BE2C (cell line): ENCODE data around the gene CREM. TPM values are rescaled to one million over a fixed set of nuclear protein-coding genes. Genes with fewer than 3 reads are reported as not detected.
"Not testable (repeated sequence)": the region's sequence is repeated elsewhere in the genome, so short reads cannot be mapped to it uniquely, and the experiment has no call there.

Experiments used
- DNase-seq: peaks from one replicate; pipeline ENCODE4 v3.0.0-alpha.2; 2020
- H3K27me3 ChIP-seq: fragments of 250-450 bp; sonication (Bioruptor Pico); 2 replicates; pipeline ENCODE4 v1.5.1; 2020; ENCODE audit warnings: mild to moderate bottlenecking
- H3K36me3 ChIP-seq: fragments of 250-450 bp; sonication (Bioruptor Pico); 2 replicates; pipeline ENCODE4 v1.5.1; 2020; ENCODE audit warnings: mild to moderate bottlenecking
- H3K4me1 ChIP-seq: fragments of 250-450 bp; sonication (Bioruptor Pico); 2 replicates; pipeline ENCODE4 v1.5.1; 2020
- H3K4me3 ChIP-seq: 2 replicates; pipeline ENCODE4 v1.5.1; 2011; ENCODE audit warnings: low read depth, low read length
- H3K9me3 ChIP-seq: fragments of 250-450 bp; sonication (Bioruptor Pico); 2 replicates; pipeline ENCODE4 v1.5.1; 2020
- polyA plus RNA-seq: library from polyadenylated mRNA; unstranded; fragments of >200 nt; gene quantifications from one replicate; pipeline ENCODE4 v1.2.1, GENCODE V29; 2012; ENCODE audit warnings: low read depth, missing spikeins; ENCODE audit not compliant: insufficient read length, insufficient read depth
- TF ChIP-seq, protein P1 (sequence below): IDR thresholded peaks from 2 replicates; pipeline ENCODE4 v1.5.1; 2012; ENCODE audit warnings: mild to moderate bottlenecking, low read depth, low read length

The CREM gene
- 23.3 TPM for polyA plus RNA-seq

DNA sequence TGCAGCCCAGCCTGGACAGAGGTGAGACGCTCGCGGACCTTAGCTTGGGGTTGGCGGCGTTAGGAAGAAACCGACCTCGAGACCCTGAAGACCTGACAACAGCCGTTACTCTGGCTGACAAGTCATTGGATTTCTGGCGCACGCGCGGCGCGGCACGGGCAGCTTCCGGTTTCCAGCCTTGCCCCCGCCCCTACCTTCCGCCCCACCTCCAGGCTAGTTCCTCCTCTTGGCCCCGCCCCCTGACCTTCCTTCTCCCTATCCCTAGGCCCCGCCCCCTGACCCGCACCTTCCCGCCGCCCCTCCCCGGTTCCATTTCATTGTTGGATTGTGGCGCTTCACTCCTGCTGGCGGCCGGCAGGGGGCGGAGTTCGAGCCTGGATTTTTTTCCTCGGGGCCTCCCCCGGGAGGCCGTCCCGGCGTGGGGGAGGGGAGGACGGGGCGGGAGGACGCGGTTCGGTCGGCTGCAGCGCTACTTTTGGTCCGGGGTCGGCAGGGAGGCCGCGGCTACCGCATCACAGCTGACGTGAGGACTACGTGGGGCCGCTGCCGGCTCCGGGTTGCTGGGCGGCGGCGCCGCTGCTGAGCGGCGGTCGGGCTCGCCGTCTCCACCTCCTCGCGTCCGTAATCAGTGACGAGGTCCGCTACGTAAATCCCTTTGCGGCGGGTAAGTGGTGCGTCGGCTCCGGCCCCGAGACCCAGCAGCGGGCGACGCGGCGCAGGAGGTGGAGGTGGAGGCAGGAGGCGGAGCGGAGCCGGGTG, at the start of gene CREM:
Gene CREM, plus strand, starts transcription at position 317 of the 759 bp plus-strand sequence. CDS start 10,990 bp downstream, outside the sequence.
- Histone ChIP-seq H3K36me3 (no peaks in the 10 kb centered on the region), H3K4me3 (peak within 1 kb of the TSS; percentile 90), H3K27me3 (no peaks in the 10 kb centered on the region), H3K4me1 (no peaks in the 10 kb centered on the region), H3K9me3 (no peaks in the 10 kb centered on the region)
- DNase-seq, result peak; percentile 99
- TF ChIP-seq, protein P1, sequence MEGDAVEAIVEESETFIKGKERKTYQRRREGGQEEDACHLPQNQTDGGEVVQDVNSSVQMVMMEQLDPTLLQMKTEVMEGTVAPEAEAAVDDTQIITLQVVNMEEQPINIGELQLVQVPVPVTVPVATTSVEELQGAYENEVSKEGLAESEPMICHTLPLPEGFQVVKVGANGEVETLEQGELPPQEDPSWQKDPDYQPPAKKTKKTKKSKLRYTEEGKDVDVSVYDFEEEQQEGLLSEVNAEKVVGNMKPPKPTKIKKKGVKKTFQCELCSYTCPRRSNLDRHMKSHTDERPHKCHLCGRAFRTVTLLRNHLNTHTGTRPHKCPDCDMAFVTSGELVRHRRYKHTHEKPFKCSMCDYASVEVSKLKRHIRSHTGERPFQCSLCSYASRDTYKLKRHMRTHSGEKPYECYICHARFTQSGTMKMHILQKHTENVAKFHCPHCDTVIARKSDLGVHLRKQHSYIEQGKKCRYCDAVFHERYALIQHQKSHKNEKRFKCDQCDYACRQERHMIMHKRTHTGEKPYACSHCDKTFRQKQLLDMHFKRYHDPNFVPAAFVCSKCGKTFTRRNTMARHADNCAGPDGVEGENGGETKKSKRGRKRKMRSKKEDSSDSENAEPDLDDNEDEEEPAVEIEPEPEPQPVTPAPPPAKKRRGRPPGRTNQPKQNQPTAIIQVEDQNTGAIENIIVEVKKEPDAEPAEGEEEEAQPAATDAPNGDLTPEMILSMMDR, result peak; percentile 65

GRCh38 chr10:35079265-35079664, 47.4 kb upstream of the CREM start:
- TF ChIP-seq, protein P1, result no peak

DNA sequence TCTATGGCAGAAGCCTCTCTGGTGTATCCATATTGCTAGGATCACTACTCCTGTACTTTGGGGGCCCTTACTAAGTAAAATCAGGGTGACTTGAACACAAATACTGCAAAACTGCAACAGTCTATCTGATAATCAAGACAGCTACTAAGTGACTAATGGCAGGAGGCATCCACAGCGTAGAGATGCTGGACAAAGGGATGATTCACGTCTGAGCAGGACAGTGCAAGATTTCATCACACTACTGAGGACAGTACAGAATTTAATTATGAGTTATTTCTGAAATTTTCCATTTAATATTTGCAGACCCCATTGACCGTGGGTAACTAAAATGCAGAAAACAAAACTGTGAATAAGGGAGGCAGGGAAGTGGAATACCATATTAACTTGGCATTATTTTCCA, 46.9 kb upstream of the CREM start:
- Histone ChIP-seq H3K27me3 (no peaks in the 10 kb centered on the region), H3K9me3 (no peaks in the 10 kb centered on the region), H3K4me3 (no peak overlapping the region), H3K4me1 (no peaks in the 10 kb centered on the region), H3K36me3 (no peaks in the 10 kb centered on the region; the same call in 1 of the 2 replicates)
- TF ChIP-seq, protein P1, result no peak
- DNase-seq, result peak; percentile 10

More at GRCh38 chr10:35079265-35079664, 47.4 kb upstream of the CREM start:
- DNase-seq, result no peak
- Histone ChIP-seq H3K4me1 (no peaks in the 10 kb centered on the region), H3K36me3 (no peaks in the 10 kb centered on the region; the same call in 1 of the 2 replicates), H3K27me3 (no peaks in the 10 kb centered on the region), H3K4me3 (no peak overlapping the region), H3K9me3 (no peaks in the 10 kb centered on the region)

DNA sequence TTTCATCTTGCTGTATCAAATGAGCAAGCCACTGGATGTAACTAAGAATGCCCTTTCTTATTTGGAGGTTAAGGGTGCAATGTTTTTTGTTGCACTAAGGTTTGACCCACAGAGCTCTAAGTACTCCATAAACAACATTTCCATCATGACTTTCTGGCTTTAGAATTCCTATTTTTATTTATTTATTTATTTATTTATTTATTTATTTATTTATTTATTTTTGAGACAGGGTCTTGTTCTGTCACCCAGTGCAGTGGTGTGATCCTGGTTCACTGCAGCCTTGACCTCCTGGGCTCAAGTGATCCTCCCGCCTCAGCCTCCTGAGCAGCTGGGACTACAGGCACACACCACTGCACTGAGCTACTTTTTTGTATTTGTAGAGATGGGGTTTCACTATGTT, 46.4 kb upstream of the CREM start:
- DNase-seq, H3K9me3 ChIP-seq, H3K36me3 ChIP-seq, H3K27me3 ChIP-seq, H3K4me3 ChIP-seq, H3K4me1 ChIP-seq: not testable (repeated sequence)

- DNase-seq, result no peak
- TF ChIP-seq, protein P1, result no peak
- Histone ChIP-seq H3K27me3 (no peaks in the 10 kb centered on the region), H3K36me3 (no peaks in the 10 kb centered on the region; the same call in 1 of the 2 replicates), H3K9me3 (no peaks in the 10 kb centered on the region), H3K4me1 (no peaks in the 10 kb centered on the region), H3K4me3 (no peak overlapping the region)
These were observed 43.4 kb upstream of the CREM start for GRCh38 chr10:35083242-35083641.

DNA sequence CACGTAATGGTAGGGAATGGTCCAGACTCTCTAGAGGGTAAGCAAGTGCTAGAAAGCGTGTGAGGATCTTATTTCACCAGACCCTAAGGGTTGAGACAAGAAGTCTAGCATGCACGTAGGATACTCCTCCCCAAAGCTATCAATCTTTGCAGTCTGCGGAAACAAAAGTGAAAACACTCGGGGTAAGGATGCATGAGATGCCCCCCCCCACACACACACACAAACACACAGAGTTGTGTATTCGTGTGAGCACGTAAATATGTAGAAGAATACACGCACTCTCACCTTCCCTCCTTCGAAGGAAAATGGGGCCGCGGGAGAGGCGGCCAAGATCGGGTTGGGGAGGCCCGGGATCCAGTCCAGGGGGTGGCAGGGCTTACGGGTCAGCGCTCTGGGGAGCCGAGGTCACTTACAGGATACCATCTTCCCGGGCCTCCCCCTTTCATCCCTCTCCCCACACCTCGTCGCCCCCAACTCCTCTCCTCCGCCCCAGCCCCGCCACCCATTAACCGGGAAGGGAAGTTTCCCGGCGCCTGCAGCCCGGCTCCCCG, 37.0 kb upstream of the CREM start:
- TF ChIP-seq, protein P1, result no peak
- Histone ChIP-seq H3K9me3 (no peaks in the 10 kb centered on the region), H3K27me3 (no peaks in the 10 kb centered on the region), H3K4me1 (no peaks in the 10 kb centered on the region), H3K4me3 (peak overlapping the region; percentile 80), H3K36me3 (no peaks in the 10 kb centered on the region)
- no peak for DNase-seq
